Ascending aorta (tissue), 2 donors: ENCODE results near the gene NMNAT3. TPM values are rescaled to one million over a fixed set of nuclear protein-coding genes. Genes with fewer than 3 reads are reported as not detected.

Experiments
- DNase-seq, 2 donors: peaks; one replicate each; pipeline ENCODE4 v3.0.0-alpha.2; 2019; ENCODE audit warnings: low spot score in 2 of 2
- H3K27ac ChIP-seq, 2 donors: fragments of 200-600 bp; sonication (generic); one replicate each; pipeline ENCODE4 v1.5.1; 2016 to 2017; ENCODE audit warnings: mild to moderate bottlenecking in 1 of 2
- H3K27me3 ChIP-seq: fragments of 200-600 bp; sonication (generic); one replicate; pipeline ENCODE4 v1.5.1; 2017
- H3K36me3 ChIP-seq, 2 donors: fragments of 200-600 bp; sonication (generic); one replicate each; pipeline ENCODE4 v1.5.1; 2016
- H3K4me1 ChIP-seq, 2 donors: fragments of 200-600 bp; sonication (generic); one replicate each; pipeline ENCODE4 v1.5.1; 2016 to 2017; ENCODE audit warnings: mild to moderate bottlenecking in 1 of 2
- H3K4me3 ChIP-seq, 2 donors: fragments of 200-600 bp; sonication (generic); one replicate each; pipeline ENCODE4 v1.5.1; 2016 to 2017; ENCODE audit warnings: mild to moderate bottlenecking in 1 of 2
- H3K9me3 ChIP-seq, 2 donors: fragments of 200-600 bp; sonication (generic); one replicate each; pipeline ENCODE4 v1.5.1; 2016
- intact Hi-C: fragments of 100-400 bp; cut with DNase I; formaldehyde crosslinking; loops from one replicate; pipeline ENCODE4 v1.15.1; 2023
- total RNA-seq: library from RNA; depleted of rRNA; stranded (reverse); fragments of >200 nt; gene quantifications from one replicate; pipeline ENCODE4 v1.1.0, GENCODE V29; 2016
- TF ChIP-seq, protein P1 (sequence below), 3 experiments: fragments of 200-600 bp in 2 of 3; fragments of 450-650 bp in 1 of 3; sonication (generic) in 2 of 3; IDR thresholded peaks; one replicate each; pipeline ENCODE4 v1.5.1; 2016 to 2019; ENCODE audit warnings: antibody characterized with exemption in 3 of 3, mild to moderate bottlenecking in 1 of 3, moderate library complexity in 1 of 3

NMNAT3 gene
- total RNA-seq, 1 donor from 2014 or later: 1.2 TPM

DNA sequence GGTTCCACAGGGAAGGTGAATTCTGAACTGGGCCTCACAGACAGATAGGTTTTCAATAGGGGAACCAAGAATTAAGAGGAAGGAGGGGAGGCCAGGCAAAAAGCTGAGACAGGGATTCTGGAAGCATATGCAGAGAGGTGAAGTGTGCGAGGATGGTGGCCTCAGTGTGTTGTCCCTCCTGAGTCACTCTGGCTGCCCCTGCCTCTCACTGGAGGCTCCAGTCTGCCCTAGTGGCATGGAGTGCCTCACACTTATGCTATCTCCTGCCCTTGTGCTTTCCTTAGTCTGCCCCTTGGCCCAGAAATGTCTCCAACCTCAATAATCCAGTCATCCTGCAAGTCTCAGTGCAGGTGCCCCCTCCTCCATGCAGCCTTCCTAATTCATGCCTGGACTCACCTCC lies 106.1 kb downstream of the NMNAT3 start:
- H3K27ac ChIP-seq: no peak overlapping the region
- TF ChIP-seq, protein P1, sequence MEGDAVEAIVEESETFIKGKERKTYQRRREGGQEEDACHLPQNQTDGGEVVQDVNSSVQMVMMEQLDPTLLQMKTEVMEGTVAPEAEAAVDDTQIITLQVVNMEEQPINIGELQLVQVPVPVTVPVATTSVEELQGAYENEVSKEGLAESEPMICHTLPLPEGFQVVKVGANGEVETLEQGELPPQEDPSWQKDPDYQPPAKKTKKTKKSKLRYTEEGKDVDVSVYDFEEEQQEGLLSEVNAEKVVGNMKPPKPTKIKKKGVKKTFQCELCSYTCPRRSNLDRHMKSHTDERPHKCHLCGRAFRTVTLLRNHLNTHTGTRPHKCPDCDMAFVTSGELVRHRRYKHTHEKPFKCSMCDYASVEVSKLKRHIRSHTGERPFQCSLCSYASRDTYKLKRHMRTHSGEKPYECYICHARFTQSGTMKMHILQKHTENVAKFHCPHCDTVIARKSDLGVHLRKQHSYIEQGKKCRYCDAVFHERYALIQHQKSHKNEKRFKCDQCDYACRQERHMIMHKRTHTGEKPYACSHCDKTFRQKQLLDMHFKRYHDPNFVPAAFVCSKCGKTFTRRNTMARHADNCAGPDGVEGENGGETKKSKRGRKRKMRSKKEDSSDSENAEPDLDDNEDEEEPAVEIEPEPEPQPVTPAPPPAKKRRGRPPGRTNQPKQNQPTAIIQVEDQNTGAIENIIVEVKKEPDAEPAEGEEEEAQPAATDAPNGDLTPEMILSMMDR (IDR thresholded peaks at IDR 0.05): no peak
- no peaks in the 10 kb centered on the region for H3K4me1 ChIP-seq
- peaks cover 0 to 7% of the 10 kb centered on the region in 2 donors for H3K36me3 ChIP-seq
- H3K9me3 ChIP-seq: no peaks in the 10 kb centered on the region
- intact Hi-C loops: no loop called here
- H3K27me3 ChIP-seq: no peaks in the 10 kb centered on the region
- no peak for DNase-seq
- no peak overlapping the region for H3K4me3 ChIP-seq

DNA sequence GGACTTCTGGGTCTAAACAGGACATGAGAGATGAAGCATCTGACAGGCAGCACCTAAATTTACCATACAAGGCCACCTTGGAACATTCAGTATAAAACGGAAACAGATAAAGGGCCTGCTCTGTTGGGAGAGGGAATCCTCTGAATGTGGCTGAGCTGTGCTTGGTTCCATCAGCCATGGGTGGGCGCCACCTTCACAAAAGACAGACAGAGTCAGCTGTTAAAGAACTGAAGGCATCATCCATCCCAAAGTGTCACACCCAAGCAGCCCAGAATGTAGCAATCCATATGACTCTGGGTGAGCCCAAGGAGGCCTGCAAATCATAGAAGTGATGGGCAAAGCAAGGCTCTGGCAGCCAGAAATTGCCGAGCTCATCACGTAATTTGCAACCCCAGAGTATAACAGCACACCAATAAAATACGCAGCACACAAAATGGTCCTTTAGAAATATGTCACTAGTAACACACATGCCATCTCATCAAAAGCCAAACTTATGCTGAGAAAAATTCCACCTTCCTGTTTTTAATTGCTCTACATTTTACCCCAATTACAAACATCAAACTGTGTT lies 113.4 kb downstream of the NMNAT3 start:
- intact Hi-C loops: no loop called here
- no peaks in the 10 kb centered on the region for H3K27me3 ChIP-seq
- H3K9me3 ChIP-seq: no peaks in the 10 kb centered on the region
- no peak overlapping the region for H3K27ac ChIP-seq
- no peak overlapping the region for H3K4me3 ChIP-seq
- peaks cover 0 to 3% of the 10 kb centered on the region in 2 donors for H3K36me3 ChIP-seq
- no peaks in the 10 kb centered on the region for H3K4me1 ChIP-seq
- DNase-seq: no peak
- TF ChIP-seq, protein P1 (IDR thresholded peaks at IDR 0.05): peak in 1 of 3 experiments; percentile 21

DNA sequence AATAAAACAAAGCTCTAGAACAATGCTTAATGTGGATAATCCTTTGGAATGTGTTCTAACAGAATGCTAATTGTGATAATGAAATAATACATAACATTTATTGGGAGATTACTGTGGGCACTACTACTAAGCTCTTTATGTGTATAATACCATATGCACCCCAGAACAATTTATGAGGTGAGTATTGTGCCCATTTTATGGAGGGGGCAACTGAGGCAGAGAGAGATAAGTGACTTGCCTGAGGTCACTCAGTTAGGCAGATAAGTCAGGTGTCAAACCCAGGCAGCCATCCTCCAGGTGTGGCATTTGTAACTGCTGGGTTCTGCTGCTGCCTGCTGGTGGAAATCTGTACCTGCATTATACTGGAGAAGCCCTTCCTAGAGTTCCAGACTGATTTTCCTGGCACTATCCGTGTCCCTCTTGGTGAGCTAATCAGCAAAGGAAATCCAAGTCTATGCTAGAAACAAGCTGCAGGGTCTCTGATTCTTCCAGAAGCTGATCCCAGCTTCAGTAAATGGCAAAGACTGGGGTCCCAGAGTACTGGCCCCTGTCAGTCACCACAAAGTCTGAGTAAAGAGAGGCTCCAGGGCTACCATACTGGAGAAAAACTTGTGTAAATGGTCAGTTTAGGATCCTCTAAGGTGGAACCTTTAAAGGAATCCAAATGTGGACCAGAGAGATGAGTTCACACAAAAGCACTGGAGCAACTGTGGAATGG lies 115.7 kb downstream of the NMNAT3 start:
- intact Hi-C loops: loop anchor here (1.0 to 2.0 kb wide), 2 partner anchors 41 to 135 kb away; no protein-coding TSS in a partner anchor
- DNase-seq: no peak
- no peak overlapping the region for H3K4me3 ChIP-seq
- peaks cover 0 to 3% of the 10 kb centered on the region in 2 donors for H3K36me3 ChIP-seq
- no peaks in the 10 kb centered on the region for H3K4me1 ChIP-seq
- no peak overlapping the region for H3K27ac ChIP-seq
- no peaks in the 10 kb centered on the region for H3K9me3 ChIP-seq
- TF ChIP-seq, protein P1 (IDR thresholded peaks at IDR 0.05): peak; percentile 52 to 69 (median 53)
- H3K27me3 ChIP-seq: no peaks in the 10 kb centered on the region

DNA sequence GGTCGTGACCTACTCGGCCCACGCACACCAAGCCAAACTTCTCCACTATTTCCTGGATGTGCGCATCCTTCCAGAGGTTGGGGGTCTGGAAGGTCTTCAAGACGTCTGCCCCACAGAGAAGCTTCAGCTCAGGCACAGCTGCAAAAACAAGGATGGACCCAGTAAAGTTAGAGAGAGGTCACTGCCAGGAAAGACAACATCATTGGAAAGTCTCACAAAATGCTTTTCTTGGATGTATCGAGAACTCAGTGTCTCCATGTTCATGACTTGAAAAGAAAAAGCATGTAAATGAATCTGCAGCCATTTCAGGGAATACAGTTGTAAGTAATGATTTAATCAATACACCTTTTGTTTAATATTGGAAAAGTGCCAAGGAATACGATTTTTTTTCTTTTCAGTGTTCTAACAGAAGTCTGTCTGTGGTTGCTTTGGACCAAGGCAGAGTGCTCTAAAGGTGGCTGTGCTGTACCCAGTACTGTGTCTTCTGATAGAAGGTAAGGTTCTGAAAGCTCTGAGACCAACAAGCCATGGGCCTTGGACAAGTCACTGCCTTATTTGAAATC lies 116.4 kb downstream of the NMNAT3 start:
- H3K27ac ChIP-seq: no peak overlapping the region
- H3K9me3 ChIP-seq: no peaks in the 10 kb centered on the region
- no peaks in the 10 kb centered on the region for H3K27me3 ChIP-seq
- TF ChIP-seq, protein P1 (IDR thresholded peaks at IDR 0.05): no peak
- no peaks in the 10 kb centered on the region for H3K4me1 ChIP-seq
- no peak for DNase-seq
- H3K4me3 ChIP-seq: no peak overlapping the region
- H3K36me3 ChIP-seq: peaks cover 0 to 3% of the 10 kb centered on the region in 2 donors
- intact Hi-C loops: no loop called here

DNA sequence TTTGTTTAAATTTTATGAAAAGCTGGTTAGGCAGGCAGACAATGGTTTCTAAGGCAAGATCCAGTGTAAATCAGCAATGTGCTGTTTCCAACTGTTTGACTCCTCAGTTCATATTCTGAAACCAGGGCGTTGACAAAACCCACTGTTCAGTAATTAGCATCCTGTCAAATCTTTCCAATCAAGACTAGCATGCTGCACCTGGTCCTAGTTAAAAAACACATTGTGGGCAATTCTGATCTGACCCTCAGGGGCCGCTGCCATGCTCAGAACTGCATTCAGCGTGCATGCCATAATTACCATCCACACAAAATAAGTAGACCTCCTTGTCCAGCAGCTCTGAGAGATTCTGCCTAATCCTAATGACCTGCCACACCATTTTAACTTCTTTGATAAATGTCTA lies 117.4 kb downstream of the NMNAT3 start:
- Histone ChIP-seq H3K36me3 (peaks cover 0 to 3% of the 10 kb centered on the region in 2 donors), H3K4me1 (no peaks in the 10 kb centered on the region), H3K4me3 (no peak overlapping the region), H3K27ac (no peak overlapping the region), H3K27me3 (no peaks in the 10 kb centered on the region), H3K9me3 (no peaks in the 10 kb centered on the region)
- no peak for DNase-seq
- intact Hi-C loops: no loop called here
- TF ChIP-seq, protein P1 (IDR thresholded peaks at IDR 0.05): no peak
